CD4-positive, alpha-beta T cell treated with Interferon alpha-2 for 1 hour (primary cell): ENCODE data around the gene FBXL20.
A peak's percentile ranks its signal among the peaks of the same experiment; 100 is the strongest.
"Not testable (repeated sequence)": the region's sequence is repeated elsewhere in the genome, so short reads cannot be mapped to it uniquely, and the experiment has no call there.

ENCODE experiments used
- DNase-seq, 2 donors: peaks; one replicate each; pipeline ENCODE4 v3.0.0-alpha.2; 2020 to 2022

FBXL20 gene

DNA sequence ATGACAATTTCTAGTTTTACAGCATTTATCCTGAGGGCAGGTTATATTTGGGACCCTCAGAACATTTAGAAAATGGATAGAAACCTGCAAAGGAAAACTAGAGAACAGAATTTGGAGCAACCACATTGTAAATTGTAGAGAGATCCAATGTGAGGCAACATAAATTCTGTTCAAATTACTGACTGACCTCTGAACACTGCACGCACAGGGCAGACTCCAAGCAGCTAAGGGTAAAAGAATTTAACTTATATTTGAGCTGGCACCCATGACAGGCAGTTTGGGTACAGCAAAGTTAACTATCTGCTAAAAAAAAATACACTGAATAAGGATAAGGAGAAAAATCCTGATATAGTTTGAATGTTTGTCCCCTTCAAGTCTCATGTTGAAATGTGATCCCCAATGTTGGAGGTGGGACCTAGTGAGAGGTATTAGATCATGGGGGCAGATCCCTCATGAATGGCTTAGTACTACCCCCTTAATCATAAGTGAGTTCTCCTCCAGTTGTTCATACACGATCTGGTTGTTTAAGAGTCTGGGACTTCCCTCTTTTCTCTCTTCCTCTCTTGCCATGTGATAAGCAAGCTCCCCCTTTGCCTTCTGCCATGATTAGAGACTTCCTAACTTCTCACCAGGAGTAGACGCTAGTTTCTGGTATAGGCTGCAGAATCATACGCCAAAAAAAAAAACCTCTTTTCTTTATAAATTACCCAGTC lies 75.7 kb downstream of the FBXL20 start:
- peak in 1 of 2 donors; percentile 3 for DNase-seq

DNA sequence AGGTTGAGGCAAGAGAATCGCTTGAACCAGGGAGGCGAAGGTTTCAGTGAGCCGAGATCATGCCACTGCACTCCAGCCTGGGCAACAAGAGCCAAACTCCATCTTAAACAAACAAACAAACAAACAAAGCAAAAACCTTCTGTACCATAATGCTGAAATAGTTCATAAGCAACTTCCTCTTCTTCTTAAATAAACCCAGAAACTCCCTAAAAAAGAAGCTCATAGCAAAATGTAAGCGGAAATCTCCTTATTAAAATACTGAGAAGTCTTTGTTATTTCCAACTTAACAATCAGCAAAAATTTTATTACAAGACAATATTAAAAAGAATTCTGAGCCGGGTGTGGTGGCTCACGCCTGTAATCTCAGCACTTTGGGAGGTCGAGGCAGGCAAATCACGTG lies 82.8 kb downstream of the FBXL20 start:
- DNase-seq, result no peak

DNA sequence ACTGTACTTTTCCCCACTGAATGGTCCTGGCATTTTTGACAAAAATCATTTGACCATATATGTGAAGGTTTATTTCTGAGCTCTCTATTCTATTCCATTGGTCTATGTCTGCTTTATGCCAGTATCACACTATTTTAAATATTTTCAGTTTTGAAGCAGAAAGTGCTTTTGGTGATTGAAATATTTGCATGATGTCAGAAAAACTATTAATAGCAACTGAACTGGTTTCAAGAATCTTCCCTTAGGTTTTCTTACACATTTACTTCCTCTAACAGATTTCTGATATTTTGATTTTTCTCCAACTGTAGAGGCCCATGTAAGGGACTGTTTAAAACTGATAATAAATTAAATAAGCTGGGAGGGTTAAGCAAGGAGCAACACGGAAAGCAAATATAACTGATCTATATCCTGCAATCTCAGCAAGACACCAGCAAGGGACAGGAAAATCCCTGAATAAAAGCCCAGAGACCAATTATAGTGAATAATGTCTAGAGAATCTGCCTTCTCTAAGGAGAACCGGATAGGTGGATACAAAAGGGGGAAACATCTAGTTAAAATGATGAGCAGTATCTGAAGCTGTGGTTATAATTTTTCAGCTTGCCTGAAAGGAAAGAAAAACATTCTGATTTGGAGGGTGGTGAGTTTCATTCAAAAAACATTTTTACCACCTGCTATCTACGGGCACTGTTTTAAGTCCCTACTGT lies 94.8 kb downstream of the FBXL20 start:
- no peak for DNase-seq

DNA sequence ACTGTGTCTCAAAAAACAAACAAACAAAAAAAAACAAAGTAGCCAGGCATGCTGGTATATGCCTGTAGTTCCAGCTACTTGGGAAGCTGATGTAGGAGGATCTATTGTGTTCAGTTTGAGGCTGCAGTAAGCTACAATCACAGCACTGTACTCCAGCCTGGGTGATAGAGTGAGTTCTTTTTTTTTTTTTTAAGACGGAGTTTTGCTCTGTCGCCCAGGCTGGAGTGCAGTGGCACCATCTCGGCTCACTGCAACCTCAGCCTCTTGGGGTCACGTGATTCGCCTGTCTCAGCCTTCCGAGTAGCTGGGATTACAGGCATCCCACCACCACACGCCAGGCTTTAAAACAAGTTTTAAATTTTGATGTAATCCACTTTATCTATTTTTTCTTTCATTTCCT lies 95.4 kb downstream of the FBXL20 start:
- no peak for DNase-seq

DNA sequence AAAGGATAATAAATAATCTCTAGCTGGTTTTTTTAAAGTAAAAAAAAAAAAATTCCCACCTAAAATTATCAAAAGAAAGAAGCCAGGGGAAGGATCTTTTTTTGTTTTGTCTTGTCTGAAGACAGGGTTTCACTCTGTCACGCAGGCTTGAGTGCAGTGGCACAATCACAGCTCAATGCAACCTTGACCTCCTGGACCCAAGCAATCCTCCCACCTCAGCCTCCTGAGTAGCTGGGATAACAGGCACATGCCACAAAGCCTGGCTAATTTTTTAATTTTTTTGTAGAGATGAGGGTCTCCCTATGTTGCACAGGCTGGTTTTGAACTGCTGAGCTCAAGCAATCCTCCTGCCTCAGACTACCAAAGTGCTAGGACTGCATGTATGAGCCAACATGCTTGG lies 97.2 kb downstream of the FBXL20 start:
- no peak for DNase-seq

DNA sequence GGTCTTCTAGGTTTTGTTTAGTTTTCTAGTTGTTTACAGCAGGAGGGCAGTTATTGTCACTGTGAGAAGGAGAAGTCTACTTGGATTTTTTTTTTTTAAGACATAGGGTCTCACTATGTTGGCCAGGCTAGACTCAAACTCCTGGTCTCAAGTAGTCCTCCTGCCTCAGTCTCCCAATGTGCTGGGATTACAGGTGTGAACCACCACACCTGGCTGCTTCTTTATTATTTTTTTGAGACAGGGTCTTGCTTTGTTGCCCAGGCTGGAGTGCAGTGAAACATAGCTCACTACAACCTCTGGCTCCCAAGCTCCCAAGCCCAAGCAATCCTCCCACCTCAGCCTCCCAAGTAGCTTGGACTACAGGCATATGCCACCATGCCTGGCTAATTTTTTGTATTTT lies 107.4 kb downstream of the FBXL20 start:
- no peak for DNase-seq

DNA sequence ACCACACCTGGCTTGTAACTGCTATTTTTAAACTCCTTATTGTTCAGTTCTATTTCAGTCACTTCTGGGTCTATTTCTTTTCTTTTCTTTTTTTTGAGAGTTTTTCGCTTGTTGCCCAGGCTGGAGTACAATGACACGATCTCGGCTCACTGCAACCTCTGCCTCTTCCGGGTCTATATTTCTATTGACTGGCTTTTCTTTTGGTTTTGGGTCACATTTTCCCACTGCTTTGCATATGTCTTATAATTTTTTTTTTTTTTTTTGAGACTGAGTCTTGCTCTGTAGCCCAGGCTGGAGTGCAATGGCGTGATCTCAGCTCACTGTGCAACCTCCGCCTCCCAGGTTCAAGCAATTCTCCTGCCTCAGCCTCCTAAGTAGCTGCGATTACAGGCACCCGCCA lies 108.9 kb downstream of the FBXL20 start:
- DNase-seq, result not testable (repeated sequence)

DNA sequence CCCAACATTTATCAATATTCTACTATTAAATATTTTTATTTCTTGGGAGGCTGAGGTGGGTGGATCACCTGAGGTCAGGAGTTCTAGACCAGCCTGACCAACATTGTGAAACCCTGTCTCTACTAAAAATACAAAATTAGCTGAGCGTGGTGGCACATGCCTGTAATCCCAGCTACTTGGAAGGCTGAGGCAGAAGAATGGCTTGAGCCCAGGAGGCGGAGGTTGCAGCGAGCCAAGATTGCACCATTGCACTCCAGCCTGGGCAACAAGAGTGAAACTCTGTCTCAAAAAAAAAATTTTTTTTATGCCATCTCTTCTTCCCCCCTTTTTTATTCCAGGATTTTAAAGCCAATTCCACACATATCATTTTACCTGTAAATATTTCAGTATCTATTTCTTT lies 114.9 kb downstream of the FBXL20 start:
- not testable (repeated sequence) for DNase-seq

DNA sequence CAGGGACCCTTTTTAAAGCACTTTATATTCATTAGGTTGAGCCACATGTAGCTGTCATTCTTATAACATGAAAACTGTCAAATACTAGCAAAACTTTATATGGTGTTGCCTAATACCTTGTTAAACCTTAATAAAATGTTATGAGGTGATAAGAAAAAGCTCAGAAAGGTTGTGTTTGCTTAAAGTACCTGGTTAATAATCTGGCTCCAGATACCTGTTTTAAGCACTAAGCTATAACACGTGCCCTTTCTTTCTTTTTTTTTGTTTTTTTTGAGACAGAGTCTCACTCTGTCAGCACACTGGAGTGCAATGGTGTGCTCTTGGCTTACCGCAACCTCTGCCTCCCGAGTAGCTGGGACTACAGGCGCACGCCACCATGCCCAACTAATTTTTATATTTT lies 116.7 kb downstream of the FBXL20 start:
- no peak for DNase-seq

DNA sequence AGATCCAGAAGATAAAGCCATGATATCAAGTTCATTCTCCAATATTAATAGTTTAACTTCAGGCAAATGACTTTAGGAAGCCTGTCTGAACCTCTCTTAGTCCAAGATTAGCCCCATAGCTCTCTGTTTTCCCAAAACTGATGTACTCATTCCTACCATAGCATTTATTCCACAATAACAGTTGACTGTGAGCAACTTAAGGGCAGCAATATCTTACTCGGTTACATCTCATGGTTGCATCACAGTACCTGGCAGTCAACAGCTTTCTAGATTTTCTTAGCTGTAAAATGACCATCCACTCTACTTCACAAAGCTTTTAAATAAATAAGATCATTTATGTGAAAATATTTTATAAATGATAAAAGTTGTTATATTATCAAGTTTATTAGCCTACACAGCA lies 117.5 kb downstream of the FBXL20 start:
- DNase-seq, result no peak

DNA sequence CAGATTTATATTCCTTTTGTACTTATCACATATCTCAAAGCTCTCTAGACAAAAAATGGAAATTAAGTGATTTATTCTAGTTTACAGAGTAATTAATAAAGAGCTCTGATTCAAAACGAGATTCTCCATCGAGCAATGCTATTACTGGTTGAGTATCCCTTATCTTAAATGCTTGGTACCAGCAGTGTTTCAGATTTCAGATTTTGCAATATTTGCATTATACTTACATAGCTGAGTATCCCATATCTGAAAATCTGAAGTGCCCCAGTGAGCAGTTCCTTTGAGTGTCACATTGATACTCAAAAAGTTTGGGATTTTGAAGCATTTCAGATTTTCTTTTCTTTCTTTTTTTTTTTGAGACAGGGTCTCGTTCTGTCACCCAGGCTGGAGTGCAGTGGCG lies 118.3 kb downstream of the FBXL20 start:
- no peak for DNase-seq

DNA sequence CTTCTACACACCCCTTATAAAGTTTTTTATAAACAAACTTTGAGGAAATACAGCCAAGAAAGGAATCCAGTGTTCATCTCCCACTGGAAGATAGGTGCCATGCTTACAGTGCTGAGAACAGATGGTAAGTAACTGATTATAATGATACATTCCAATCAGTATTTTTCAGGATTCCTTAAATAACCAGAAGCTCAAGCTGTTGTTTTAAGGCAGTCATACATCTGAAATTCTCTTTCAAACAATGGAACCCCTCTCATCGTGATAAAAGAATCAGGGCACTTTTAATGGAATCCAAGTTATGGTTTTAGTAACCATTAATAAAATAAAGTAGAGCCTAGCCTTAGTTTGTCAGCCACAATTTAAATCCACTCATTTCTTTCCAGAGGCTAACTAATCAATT lies 119.6 kb downstream of the FBXL20 start:
- DNase-seq, result no peak

DNA sequence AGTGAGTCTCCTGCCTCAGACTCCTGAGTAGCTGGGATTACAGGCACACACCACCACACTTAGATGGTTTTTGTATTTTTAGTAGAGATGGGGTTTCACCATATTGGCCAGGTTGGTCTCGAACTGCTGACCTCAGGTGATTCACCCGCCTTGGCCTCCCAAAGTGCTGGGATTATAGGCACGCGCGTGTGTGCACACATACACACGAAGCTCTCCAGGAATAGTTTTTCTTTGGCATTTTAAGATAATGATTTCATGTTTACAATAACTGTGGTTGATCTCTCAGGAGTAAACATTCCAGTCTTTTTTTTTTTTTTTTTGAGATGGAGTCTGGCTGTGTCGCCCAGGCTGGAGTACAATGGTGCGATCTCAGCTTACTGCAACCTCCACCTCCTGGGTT lies 123.2 kb downstream of the FBXL20 start:
- not testable (repeated sequence) for DNase-seq

DNA sequence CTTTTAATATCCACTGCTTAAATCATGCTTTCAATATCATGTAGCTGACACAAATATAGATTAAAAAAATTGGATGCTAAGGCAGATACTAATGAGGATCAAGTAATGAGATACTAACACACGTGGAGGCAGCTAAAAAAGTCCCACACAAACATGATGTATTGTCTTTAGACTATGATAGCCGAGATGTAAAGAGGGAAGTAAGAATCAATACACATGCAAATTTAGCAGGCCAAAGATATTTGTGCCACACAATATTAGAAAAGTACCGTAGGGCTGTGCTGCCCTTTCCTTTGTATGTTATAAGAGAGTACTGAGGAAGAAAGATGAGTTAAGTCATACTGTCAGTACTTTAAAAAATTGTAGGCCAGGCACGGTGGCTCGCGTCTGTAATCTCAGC lies 124.3 kb downstream of the FBXL20 start:
- DNase-seq, result no peak

DNA sequence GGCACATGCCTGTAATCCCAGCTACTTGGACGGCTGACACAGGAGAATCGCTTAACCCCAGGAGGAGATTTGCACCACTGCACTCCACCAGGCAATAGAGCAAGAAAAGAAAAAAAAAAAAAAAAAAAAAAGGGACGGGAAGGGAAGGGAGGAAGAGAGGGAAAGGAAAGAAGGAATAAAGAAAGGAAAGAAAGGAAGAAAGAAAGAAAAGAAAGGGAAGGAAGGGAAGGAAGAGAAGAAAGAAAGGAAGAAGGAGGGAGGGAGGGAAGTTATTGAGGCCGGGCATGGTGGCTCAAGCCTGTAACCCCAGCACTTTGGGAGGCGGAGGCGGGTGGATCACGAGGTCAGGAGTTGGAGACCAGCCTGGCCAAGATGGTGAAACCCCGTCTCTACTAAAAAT lies 125.3 kb downstream of the FBXL20 start:
- DNase-seq, result no peak

DNA sequence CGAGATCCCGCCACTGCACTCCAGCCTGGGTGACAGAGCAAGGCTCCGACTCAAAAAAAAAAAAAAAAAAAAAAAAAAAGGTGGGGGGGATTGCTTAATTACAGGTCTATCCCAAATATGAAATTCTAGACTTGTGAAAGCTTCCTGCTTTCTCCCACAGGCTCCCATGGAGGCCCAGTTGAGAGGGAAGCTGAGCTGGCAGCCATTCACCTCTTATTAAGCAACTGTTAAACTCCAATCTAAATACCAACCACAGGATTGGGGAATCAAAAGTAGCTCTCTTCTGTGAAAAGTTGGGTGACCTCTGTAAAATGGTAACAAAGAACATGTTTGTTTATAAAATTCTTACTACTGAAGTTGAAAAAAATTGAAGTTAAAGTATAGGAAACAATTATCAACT lies 129.9 kb downstream of the FBXL20 start:
- no peak for DNase-seq

DNA sequence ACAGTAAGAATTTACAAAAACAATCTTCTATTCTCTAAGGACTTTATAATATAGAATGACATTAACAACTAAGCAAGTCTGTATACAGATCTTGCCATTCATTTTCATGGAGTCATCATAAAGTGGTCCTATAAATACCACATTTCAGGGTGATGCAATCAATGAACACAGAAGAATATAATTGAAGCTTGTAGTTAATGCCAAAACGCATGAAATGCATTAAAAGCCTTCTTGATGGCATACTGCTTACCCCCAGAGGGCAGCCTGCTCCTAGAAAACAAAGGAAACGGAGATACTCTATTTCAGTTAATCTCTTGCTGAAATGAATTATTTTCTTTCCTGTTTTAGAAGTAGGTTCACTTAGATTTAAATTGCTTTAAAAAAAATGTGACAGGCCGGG lies 130.5 kb downstream of the FBXL20 start:
- DNase-seq, result no peak

DNA sequence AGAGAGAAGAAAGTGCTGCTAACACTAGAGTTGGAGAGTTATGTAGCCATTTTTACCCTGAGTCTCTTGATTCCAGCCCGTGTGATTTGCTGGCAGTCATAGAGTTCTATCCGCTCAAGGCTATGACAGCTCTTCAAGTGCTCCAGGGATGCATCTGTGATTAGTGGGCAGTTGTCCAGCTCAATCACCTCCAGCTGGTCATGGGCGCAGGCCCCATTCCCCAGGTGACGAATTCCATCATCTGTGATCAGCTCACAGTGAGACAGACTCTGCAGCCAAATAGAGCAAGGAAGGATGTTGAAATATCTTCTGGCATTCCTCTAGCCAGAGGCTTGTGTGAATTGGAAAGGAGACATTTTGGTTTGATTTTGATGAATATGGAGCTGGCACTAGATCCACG lies 137.3 kb downstream of the FBXL20 start:
- no peak for DNase-seq

DNA sequence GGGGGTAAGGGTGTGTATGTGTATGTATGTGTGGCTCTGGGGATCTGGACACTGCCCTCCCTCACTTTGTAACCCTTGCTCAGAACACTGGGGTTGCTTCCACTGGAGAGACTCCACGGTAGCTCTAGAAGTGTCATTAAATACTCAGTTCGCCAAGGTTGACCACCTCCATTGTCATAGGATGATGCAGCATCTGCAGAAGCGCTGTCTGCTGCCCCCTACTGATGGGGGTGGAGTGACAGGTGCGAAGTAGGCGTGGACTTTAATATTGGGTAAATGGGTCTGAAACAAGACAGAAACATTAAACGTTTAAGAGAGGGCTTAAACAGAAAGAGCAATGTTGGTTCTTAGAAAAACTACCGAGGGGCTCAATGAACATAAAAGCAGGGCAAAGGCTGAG lies 140.1 kb downstream of the FBXL20 start:
- DNase-seq, result peak in 1 of 2 donors; percentile 32

DNA sequence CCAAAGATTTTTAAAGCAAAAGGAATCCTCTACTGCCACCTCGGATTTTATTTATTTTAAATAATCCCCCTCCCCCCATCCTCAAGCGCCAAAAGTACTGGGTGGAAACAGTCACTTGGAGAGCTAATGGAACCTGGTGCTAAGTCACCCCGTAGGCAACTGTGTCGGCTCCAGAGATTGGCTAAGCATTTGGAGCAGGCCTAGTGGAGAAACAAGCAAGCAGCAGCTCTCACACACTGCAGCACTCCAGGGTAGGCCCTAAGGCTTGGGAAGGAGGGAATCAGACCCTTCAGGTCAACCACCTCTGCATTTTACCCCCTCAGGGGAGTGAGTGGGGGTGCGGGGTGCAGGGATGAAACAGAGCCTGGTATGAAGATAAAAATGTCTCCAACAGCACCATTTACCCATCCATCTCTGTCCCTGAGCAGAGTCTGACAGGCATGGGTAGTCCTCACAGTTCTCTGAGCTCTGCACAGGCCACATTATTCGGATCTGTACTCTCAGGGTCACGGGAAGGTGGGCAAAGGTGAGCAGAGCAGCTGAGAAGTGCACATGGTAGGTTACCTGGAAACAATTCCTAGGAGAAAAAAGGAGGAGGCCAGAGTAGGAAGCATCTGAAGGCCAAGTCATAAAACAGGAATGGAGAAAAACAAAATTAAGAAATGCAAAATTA lies 148.5 kb downstream of the FBXL20 start:
- DNase-seq, result no peak

DNA sequence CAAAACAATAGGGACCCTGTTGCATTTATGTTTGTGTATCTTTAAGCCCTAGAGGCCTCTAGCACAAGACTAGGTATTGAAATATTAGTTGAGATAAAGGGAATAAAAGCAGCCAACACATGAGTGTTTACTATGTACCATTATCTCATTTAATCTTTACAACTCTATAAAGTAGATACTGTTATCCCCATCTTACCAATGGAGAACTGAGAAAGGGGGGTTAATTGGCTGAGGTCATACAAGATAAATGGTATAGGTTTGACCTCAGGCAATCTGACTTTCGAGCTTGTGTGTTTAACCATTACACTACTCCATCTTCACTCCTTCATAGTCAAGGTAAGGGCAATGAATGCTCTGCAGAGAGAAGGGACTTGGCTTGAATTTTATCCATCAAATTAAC lies 149.4 kb downstream of the FBXL20 start:
- DNase-seq, result no peak

DNA sequence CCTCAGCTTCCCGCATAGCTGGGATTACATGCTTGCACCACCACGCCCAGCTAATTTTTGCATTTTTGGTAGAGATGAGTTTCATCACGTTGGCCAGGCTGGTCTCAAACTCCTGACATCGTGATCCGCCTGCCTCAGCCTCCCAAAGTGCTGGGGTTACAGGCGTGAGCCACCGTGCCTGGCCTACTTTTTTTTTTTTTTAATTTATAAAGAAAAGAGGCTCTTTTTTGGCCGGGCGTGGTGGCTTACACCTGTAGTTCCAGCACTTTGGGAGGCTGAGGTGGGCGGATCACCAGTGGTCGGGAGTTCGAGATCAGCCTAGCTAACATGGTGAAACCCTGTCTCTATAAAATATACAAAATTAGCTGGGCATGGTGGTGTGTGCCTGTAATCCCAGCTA lies 151.3 kb downstream of the FBXL20 start:
- DNase-seq, result not testable (repeated sequence)

DNA sequence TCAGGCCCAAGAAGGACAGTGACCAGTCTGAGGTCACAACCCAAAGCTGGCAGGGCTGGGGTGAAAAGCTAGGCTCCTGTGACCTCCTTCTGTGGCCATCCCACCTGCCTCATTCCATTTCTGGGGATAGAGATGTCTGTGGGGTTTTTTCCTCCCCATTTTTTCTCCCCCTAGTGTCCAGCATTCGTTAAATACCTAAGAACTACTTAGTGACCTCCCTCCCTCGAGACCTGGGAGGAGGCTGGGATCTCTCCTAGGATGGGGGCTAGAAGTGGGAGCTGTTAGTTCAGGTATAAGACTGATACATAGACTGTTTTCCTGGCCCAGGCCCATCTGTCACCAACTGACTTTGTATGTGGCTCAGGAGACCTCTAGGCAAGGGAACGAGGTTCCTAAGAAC lies 155.2 kb downstream of the FBXL20 start:
- DNase-seq, result no peak
